ENCODE measurements around the gene YRDC. TPM values are rescaled to one million over a fixed set of nuclear protein-coding genes. Genes with fewer than 3 reads are reported as not detected.

YRDC gene
- total RNA-seq, 1 donor from 2014 or later, result 14.3 TPM

DNA sequence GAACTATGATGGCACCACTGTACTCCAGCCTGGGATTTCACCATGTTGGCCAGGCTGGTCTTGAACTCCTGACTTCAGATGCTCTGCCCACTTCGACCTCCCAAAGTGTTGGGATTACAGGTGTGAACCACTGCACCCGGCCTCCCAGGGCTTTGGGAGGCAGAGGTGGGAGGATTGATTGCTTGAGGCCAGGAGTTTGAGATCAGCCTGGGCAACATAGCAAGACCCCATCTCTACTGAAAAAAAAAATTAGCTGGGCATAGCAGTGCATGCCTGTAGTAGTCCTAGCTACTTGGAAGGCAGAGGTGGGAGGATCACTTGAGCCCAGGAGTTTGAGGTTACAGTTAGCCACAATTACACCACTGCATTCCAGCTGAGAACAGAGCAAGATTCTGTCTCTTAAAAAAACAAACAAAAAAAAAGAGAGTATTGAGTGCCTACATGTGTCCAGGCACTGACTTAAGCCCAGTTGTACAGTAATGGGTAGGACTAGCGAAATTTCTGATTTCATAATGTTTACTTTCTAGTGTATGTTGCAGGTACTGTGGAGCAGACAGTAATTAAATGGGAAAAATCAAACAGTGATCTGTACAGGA lies 10.2 kb downstream of the YRDC start:
- H3K36me3 Mint-ChIP-seq (ENCODE audit: unreplicated experiment), result peaks cover 14% of the 10 kb centered on the region
- no peak for DNase-seq (ENCODE audit: extremely low spot score, unreplicated experiment)
- no peaks in the 10 kb centered on the region for H3K9me3 Mint-ChIP-seq (ENCODE audit: unreplicated experiment)
- no peak overlapping the region for H3K27ac Mint-ChIP-seq (ENCODE audit: unreplicated experiment)
- H3K4me1 Mint-ChIP-seq (ENCODE audit: unreplicated experiment), result peaks cover 9% of the 10 kb centered on the region
- H3K27me3 Mint-ChIP-seq (ENCODE audit: unreplicated experiment), result peaks cover 3% of the 10 kb centered on the region
- TF ChIP-seq, protein P1, sequence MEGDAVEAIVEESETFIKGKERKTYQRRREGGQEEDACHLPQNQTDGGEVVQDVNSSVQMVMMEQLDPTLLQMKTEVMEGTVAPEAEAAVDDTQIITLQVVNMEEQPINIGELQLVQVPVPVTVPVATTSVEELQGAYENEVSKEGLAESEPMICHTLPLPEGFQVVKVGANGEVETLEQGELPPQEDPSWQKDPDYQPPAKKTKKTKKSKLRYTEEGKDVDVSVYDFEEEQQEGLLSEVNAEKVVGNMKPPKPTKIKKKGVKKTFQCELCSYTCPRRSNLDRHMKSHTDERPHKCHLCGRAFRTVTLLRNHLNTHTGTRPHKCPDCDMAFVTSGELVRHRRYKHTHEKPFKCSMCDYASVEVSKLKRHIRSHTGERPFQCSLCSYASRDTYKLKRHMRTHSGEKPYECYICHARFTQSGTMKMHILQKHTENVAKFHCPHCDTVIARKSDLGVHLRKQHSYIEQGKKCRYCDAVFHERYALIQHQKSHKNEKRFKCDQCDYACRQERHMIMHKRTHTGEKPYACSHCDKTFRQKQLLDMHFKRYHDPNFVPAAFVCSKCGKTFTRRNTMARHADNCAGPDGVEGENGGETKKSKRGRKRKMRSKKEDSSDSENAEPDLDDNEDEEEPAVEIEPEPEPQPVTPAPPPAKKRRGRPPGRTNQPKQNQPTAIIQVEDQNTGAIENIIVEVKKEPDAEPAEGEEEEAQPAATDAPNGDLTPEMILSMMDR (IDR thresholded peaks at IDR 0.05), result no peak
- no peak overlapping the region for H3K4me3 Mint-ChIP-seq (ENCODE audit: unreplicated experiment)

DNA sequence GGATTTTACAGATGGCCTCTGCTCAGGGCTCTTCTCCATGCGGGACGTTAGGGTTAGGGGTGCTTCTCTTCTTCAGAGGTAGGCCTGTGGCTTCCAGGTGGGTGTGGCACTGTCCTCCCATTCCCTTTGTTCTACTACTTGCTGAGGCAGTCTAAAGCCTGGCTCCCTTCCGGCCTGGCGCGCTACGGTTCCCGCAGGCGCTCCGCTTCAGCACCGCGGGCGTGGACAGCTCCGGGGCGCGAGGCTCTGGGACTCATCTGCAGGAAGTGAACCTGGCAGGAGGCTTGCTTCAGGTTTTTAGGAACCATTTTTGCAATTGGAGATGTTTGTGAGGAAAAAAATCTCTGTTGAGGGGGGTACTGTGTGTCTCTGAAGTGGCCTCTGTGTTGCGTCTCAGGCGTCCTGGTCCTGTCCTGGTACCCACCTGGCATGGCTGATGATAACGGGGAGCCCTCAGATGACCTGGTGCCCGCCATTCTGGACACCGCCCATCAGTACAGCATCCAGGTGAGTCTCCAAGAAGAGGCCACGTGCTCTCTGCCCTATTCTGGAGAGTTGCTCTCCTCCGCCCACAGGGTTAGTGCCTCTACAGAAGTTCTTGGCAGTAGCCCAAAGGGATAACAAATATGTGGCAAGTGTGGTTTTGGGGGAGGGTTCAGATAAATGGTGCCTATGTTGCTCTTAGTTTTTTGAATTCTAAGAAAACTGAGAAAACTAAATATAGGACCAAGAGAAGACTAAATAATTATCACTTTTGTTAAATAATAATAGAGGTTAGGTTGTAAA lies 12.5 kb downstream of the YRDC start:
- Mint-ChIP-seq H3K27ac (ENCODE audit: unreplicated experiment) (no peak overlapping the region), H3K36me3 (ENCODE audit: unreplicated experiment) (peaks cover 3% of the 10 kb centered on the region), H3K27me3 (ENCODE audit: unreplicated experiment) (peaks cover 19% of the 10 kb centered on the region), H3K4me3 (ENCODE audit: unreplicated experiment) (peak overlapping the region; percentile 68), H3K9me3 (ENCODE audit: unreplicated experiment) (no peaks in the 10 kb centered on the region), H3K4me1 (ENCODE audit: unreplicated experiment) (peaks cover 9% of the 10 kb centered on the region)
- DNase-seq (ENCODE audit: extremely low spot score, unreplicated experiment), result no peak
- TF ChIP-seq, protein P1 (IDR thresholded peaks at IDR 0.05), result no peak

DNA sequence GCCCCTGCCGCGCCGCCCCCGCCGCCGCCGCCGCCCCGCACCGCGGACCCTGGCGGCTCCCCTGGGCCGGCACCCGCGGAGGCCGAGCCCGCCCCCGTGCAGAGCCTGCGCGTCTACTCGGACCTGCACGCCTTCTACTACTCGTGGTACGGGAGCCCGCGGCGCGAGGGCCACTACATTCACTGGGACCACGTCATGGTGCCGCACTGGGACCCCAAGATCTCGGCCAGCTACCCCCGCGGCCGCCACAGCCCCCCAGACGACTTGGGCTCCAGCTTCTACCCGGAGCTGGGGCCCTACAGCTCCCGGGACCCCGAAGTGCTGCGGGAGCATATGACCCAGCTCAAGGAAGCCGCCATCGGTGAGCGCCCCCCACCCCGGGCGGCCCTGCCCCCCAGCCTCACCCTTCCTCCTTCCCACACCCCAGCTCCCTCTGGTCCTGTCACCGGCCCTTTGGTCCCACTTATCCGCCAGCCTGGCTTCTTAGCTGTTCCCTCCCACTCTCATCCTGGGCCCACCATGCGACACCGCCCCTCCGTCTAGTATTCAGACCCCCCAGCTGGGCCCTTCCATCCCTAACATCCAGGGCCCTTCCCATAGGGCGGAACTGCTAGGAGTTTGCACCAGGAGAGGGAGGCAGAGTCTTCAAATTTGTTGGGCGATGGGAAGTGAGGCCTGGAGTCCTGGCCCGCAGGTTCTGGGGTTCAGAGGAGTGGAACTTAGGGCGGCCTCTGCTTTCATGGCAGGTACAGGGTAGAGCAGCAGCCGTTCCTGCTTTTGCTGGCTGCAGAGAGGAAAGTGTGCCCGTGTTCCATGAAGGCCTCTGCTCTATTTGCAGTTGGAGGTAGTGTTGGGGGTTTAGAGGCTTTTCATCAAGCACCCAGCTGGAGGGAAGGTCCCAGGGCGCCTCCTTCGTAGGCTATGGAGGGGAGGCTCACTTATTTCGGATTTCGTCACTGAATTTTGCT lies 13.4 kb downstream of the YRDC start:
- no peaks in the 10 kb centered on the region for H3K9me3 Mint-ChIP-seq (ENCODE audit: unreplicated experiment)
- H3K4me3 Mint-ChIP-seq (ENCODE audit: unreplicated experiment), result peak overlapping the region; percentile 68
- TF ChIP-seq, protein P1 (IDR thresholded peaks at IDR 0.05), result no peak
- peaks cover under 1% of the 10 kb centered on the region for H3K36me3 Mint-ChIP-seq (ENCODE audit: unreplicated experiment)
- no peak for DNase-seq (ENCODE audit: extremely low spot score, unreplicated experiment)
- peaks cover 9% of the 10 kb centered on the region for H3K4me1 Mint-ChIP-seq (ENCODE audit: unreplicated experiment)
- H3K27me3 Mint-ChIP-seq (ENCODE audit: unreplicated experiment), result peaks cover 23% of the 10 kb centered on the region
- H3K27ac Mint-ChIP-seq (ENCODE audit: unreplicated experiment), result no peak overlapping the region

DNA sequence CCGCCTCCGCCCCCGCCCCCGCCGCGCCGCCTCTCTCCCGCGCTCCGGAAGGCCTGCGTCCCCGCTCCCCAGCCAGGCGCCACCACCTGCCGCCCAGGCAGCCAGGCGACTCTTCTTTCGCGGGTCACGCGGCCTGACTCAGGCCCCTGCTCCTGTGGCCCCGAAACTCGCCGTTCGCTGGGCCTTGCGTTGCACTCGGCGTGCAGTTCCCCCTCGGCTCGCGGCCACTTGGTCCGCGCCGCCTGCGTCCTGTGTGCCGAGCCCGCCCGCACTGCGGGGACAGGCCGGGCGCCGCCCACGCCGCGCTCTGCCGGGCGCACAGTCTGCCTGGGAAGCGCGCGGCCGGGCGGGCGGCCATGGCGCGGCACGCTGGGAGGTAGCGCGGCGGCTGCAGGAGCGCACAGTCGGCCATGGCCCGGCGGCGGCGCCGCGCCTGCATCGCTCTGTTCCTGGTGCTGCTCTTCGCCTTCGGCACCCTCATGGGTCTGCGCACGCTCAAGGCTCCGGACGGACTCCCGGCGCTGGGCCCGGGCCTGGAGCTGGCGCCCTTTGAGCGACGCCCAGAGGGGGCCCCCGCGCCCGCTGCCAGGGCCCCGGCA lies 14.1 kb downstream of the YRDC start, which contains the start of gene MANEAL:
Gene MANEAL (plus strand): TSS at position 75 of the 599 bp plus-strand sequence. CDS start 336 bp downstream, at position 411.
- H3K9me3 Mint-ChIP-seq (ENCODE audit: unreplicated experiment), result no peaks in the 10 kb centered on the region
- peak; percentile 87 for DNase-seq (ENCODE audit: extremely low spot score, unreplicated experiment)
- H3K27ac Mint-ChIP-seq (ENCODE audit: unreplicated experiment), result no peak within 1 kb of the TSS
- TF ChIP-seq, protein P1 (IDR thresholded peaks at IDR 0.05), result no peak
- peaks cover 9% of the 10 kb centered on the region for H3K4me1 Mint-ChIP-seq (ENCODE audit: unreplicated experiment)
- peak within 1 kb of the TSS; percentile 68 for H3K4me3 Mint-ChIP-seq (ENCODE audit: unreplicated experiment)
- no peaks in the 10 kb centered on the region for H3K36me3 Mint-ChIP-seq (ENCODE audit: unreplicated experiment)
- H3K27me3 Mint-ChIP-seq (ENCODE audit: unreplicated experiment), result peaks cover 23% of the 10 kb centered on the region
